ENCODE measurements around the gene MTG2.

The MTG2 gene

GRCh38 chr20:62201173-62202082, 18.6 kb downstream of the MTG2 start:
- DNase-seq: no peak

- no peak for DNase-seq
These were observed 19.2 kb downstream of the MTG2 start for GRCh38 chr20:62202083-62202395.

GRCh38 chr20:62202676-62203377, 20.0 kb downstream of the MTG2 start:
- DNase-seq: no peak

GRCh38 chr20:62203378-62204030, 20.7 kb downstream of the MTG2 start:
- no peak for DNase-seq

- no peak for DNase-seq
These were observed 23.0 kb downstream of the MTG2 start for GRCh38 chr20:62205618-62206387.

- no peak for DNase-seq
These were observed 23.6 kb downstream of the MTG2 start for GRCh38 chr20:62206388-62206775.

- DNase-seq: peak in 1 of 58 donors; percentile 34
These were observed 25.4 kb downstream of the MTG2 start for GRCh38 chr20:62208061-62208794.

- DNase-seq: no peak
These were observed 26.2 kb downstream of the MTG2 start for GRCh38 chr20:62208795-62209755.

GRCh38 chr20:62209850-62210495, 27.1 kb downstream of the MTG2 start:
- DNase-seq: no peak

GRCh38 chr20:62210496-62210855, 27.6 kb downstream of the MTG2 start:
- no peak for DNase-seq

GRCh38 chr20:62211216-62211615, 28.4 kb downstream of the MTG2 start:
- no peak for DNase-seq

- DNase-seq: no peak
These were observed 29.0 kb downstream of the MTG2 start for GRCh38 chr20:62211769-62212288.

- no peak for DNase-seq
These were observed 29.5 kb downstream of the MTG2 start for GRCh38 chr20:62212299-62212698.

- DNase-seq: no peak
These were observed 31.2 kb downstream of the MTG2 start for GRCh38 chr20:62214067-62214466.

- no peak for DNase-seq
These were observed 32.5 kb downstream of the MTG2 start for GRCh38 chr20:62215020-62215990.

GRCh38 chr20:62215991-62216635, 33.3 kb downstream of the MTG2 start:
- no peak for DNase-seq

All from anterior cingulate cortex (tissue), 58 donors.